Spleen (tissue), 7 donors: ENCODE data around the gene LRP1.

Experiments used
- CTCF ChIP-seq, 11 experiments: fragments of 200-600 bp in 7 of 11; fragments of 450-650 bp in 4 of 11; sonication (generic) in 4 of 11; IDR thresholded peaks in 8 of 11; conservative IDR thresholded peaks in 3 of 11; 1 replicate in 7 of 11; 2 replicates in 4 of 11; pipeline versions ENCODE4 v1.4.0 to v1.8.0; 2016 to 2021; ENCODE audit warnings: antibody characterized with exemption in 11 of 11, inconsistent platforms in 4 of 11, mild to moderate bottlenecking in 1 of 11
- POLR2A ChIP-seq, 3 donors: fragments of 450-650 bp; IDR thresholded peaks; one replicate each; pipeline ENCODE4 v1.5.1; 2017; ENCODE audit warnings: antibody characterized with exemption in 3 of 3, mild to moderate bottlenecking in 1 of 3
- POLR2AphosphoS5 ChIP-seq, 3 donors: sonication (generic); formaldehyde crosslinking; IDR thresholded peaks; one replicate each; pipeline ENCODE4 v1.5.1; 2017; ENCODE audit warnings: antibody characterized with exemption in 3 of 3
- donor health status: DM: no; HTN: no; CAD: no; lungs with moderate emphysema.
- donor health status: DM: no; HTN: no; CAD: no.
- donor health status: DM: no; HTN: no; CAD: no.

- no peak for TF ChIP-seq CTCF (IDR thresholded peaks at IDR 0.05 in 8 of 11, conservative IDR thresholded peaks at IDR 0.05 in 3 of 11)
- TF ChIP-seq POLR2AphosphoS5 (IDR thresholded peaks at IDR 0.05): no peak
- no peak for TF ChIP-seq POLR2A (IDR thresholded peaks at IDR 0.05)
Observed at GRCh38 chr12:57183939-57184725, 55.8 kb downstream of the LRP1 start.
